H1 (cell line): ENCODE results near the gene CIBAR2. TPM values are rescaled to one million over a fixed set of nuclear protein-coding genes. Genes with fewer than 3 reads are reported as not detected.
A peak's percentile ranks its signal among the peaks of the same experiment; 100 is the strongest.

Experiments used
- CTCF ChIA-PET: fragments of 300-600 bp; sonication (Branson Sonifier 250); formaldehyde crosslinking; loops from one replicate; lab custom pipeline; 2021; ENCODE audit not compliant: partially characterized antibody; lab: Charles Lee
- POLR2A ChIA-PET: fragments of 300-600 bp; sonication (Branson Sonifier 250); formaldehyde crosslinking; loops from one replicate; lab custom pipeline; 2021; ENCODE audit warnings: inconsistent platforms; ENCODE audit not compliant: partially characterized antibody; lab: Charles Lee
- DNase-seq, 2 experiments: peaks; one replicate each; pipeline versions ENCODE4 v3.0.0 to v3.0.0-alpha.2; 2010 to 2022; ENCODE audit warnings: low spot score in 2 of 2, low read depth in 1 of 2, mixed read lengths in 1 of 2
- FAIRE-seq: peaks from 2 replicates; lab custom pipeline; 2011; peaks lifted over from hg19 to GRCh38; lab: Jason Lieb, UNC
- H2AFZ ChIP-seq: 2 replicates; pipeline ENCODE4 v1.8.1; 2012; ENCODE audit warnings: low read length, inconsistent platforms
- H2AK5ac ChIP-seq: 2 replicates; pipeline ENCODE4 v1.6.1; 2013; ENCODE audit warnings: low read depth, low read length
- H2BK120ac ChIP-seq: replicated peaks from 2 replicates; pipeline ENCODE3; 2013; ENCODE audit warnings: low read depth, low read length, inconsistent platforms
- H2BK12ac ChIP-seq: 2 replicates; pipeline ENCODE4 v1.6.1; 2013; ENCODE audit warnings: low read depth, low read length
- H2BK15ac ChIP-seq: 2 replicates; pipeline ENCODE4 v1.6.1; 2013; ENCODE audit warnings: low read length
- H2BK20ac ChIP-seq: 2 replicates; pipeline ENCODE4 v1.6.1; 2013; ENCODE audit warnings: low read length
- H2BK5ac ChIP-seq: 2 replicates; pipeline ENCODE4 v1.6.1; 2013; ENCODE audit warnings: low read depth, low read length
- H3K14ac ChIP-seq: 2 replicates; pipeline ENCODE4 v1.6.1; 2013; ENCODE audit warnings: inconsistent platforms; ENCODE audit not compliant: insufficient read length
- H3K18ac ChIP-seq: 2 replicates; pipeline ENCODE4 v1.6.1; 2013; ENCODE audit warnings: low read length; ENCODE audit errors: extremely low read depth
- H3K23ac ChIP-seq: 2 replicates; pipeline ENCODE4 v1.6.1; 2013; ENCODE audit warnings: inconsistent platforms; ENCODE audit not compliant: insufficient read length
- H3K23me2 ChIP-seq: 2 replicates; pipeline ENCODE4 v1.6.1; 2013; ENCODE audit warnings: low read depth, low read length
- H3K27ac ChIP-seq: 2 replicates; pipeline ENCODE4 v1.6.1; 2011; ENCODE audit warnings: low read depth, low read length, inconsistent platforms
- H3K27me3 ChIP-seq, 4 experiments: replicated peaks in 1 of 4; 1 replicate in 1 of 4; 2 replicates in 3 of 4; pipeline versions ENCODE4 v1.6.1 to v1.8.1; 2011 to 2013; ENCODE audit warnings: low read length in 3 of 4, mild to moderate bottlenecking in 3 of 4, inconsistent platforms in 2 of 4, mixed read lengths in 2 of 4, moderate library complexity in 1 of 4; ENCODE audit not compliant: control insufficient read depth in 3 of 4, insufficient read depth in 3 of 4; ENCODE audit errors: extremely low read depth in 1 of 4
- H3K36me3 ChIP-seq, 4 experiments: 2 replicates each; pipeline versions ENCODE4 v1.6.1 to v1.8.1; 2011 to 2013; ENCODE audit warnings: mild to moderate bottlenecking in 4 of 4, low read length in 3 of 4, moderate library complexity in 2 of 4, control low read depth in 1 of 4, inconsistent platforms in 1 of 4; ENCODE audit not compliant: insufficient read depth in 4 of 4, control insufficient read depth in 2 of 4
- H3K4ac ChIP-seq: replicated peaks from 2 replicates; pipeline ENCODE3; 2013; ENCODE audit warnings: low read length, low read depth, mixed read lengths, inconsistent platforms; ENCODE audit not compliant: insufficient read length
- H3K4me1 ChIP-seq, 4 experiments: replicated peaks in 1 of 4; 1 replicate in 1 of 4; 2 replicates in 3 of 4; pipeline versions ENCODE4 v1.6.1 to v1.8.1; 2011 to 2013; ENCODE audit warnings: low read length in 3 of 4, inconsistent platforms in 2 of 4, mixed read lengths in 1 of 4; ENCODE audit not compliant: insufficient read depth in 4 of 4, control insufficient read depth in 3 of 4
- H3K4me2 ChIP-seq, 2 experiments: 2 replicates each; pipeline versions ENCODE4 v1.6.1 to v1.8.1; 2011 to 2013; ENCODE audit warnings: low read depth in 2 of 2, low read length in 2 of 2, control low read depth in 1 of 2, inconsistent platforms in 1 of 2, mild to moderate bottlenecking in 1 of 2; ENCODE audit not compliant: insufficient read depth in 1 of 2
- H3K4me3 ChIP-seq, 4 experiments: fragments of 200-600, 300-600 bp in 1 of 4; sonication (generic), shearing (Covaris generic), sonication (Bioruptor Twin) in 1 of 4; 2 replicates each; pipeline versions ENCODE4 v1.5.1 to v1.8.1; 2011 to 2016; ENCODE audit warnings: low read length in 4 of 4, low read depth in 3 of 4, control low read depth in 2 of 4, inconsistent platforms in 2 of 4, mild to moderate bottlenecking in 2 of 4, mixed read lengths in 1 of 4, moderate library complexity in 1 of 4; ENCODE audit not compliant: insufficient read depth in 2 of 4; ENCODE audit errors: extremely low read depth in 1 of 4
- H3K56ac ChIP-seq: replicated peaks from 2 replicates; pipeline ENCODE3; 2013; ENCODE audit warnings: low read depth, mild to moderate bottlenecking, mixed read lengths, low read length, inconsistent platforms; ENCODE audit not compliant: insufficient read length
- H3K79me1 ChIP-seq: 2 replicates; pipeline ENCODE4 v1.6.1; 2013; ENCODE audit warnings: low read depth, low read length, control low read depth
- H3K79me2 ChIP-seq, 2 experiments: 2 replicates each; pipeline versions ENCODE4 v1.6.1 to v1.8.1; 2012 to 2013; ENCODE audit warnings: low read length in 2 of 2, mild to moderate bottlenecking in 2 of 2, inconsistent platforms in 1 of 2; ENCODE audit not compliant: insufficient read depth in 2 of 2, control insufficient read depth in 1 of 2
- H3K9ac ChIP-seq, 4 experiments: replicated peaks in 1 of 4; 1 replicate in 1 of 4; 2 replicates in 3 of 4; pipeline versions ENCODE4 v1.6.1 to v1.8.1; 2011 to 2013; ENCODE audit warnings: low read depth in 3 of 4, low read length in 3 of 4, control low read depth in 2 of 4, mild to moderate bottlenecking in 2 of 4, moderate library complexity in 2 of 4, inconsistent platforms in 1 of 4; ENCODE audit errors: extremely low read depth in 1 of 4
- H3K9me3 ChIP-seq, 2 experiments: 2 replicates each; pipeline versions ENCODE4 v1.6.1 to v1.8.1; 2012 to 2013; ENCODE audit warnings: mild to moderate bottlenecking in 2 of 2, moderate library complexity in 2 of 2, control low read depth in 1 of 2, inconsistent platforms in 1 of 2, low read depth in 1 of 2, low read length in 1 of 2, mixed read lengths in 1 of 2; ENCODE audit not compliant: insufficient read depth in 2 of 2
- H4K20me1 ChIP-seq, 2 experiments: replicated peaks in 1 of 2; 2 replicates each; pipeline versions ENCODE3 to v1.8.1; 2011 to 2013; ENCODE audit warnings: inconsistent platforms in 2 of 2, low read length in 2 of 2, mild to moderate bottlenecking in 1 of 2; ENCODE audit not compliant: insufficient read depth in 2 of 2, control insufficient read depth in 1 of 2
- H4K5ac ChIP-seq: 2 replicates; pipeline ENCODE4 v1.6.1; 2013; ENCODE audit warnings: low read length, low read depth, mixed read lengths, inconsistent platforms; ENCODE audit not compliant: insufficient read length
- H4K8ac ChIP-seq: 2 replicates; pipeline ENCODE4 v1.8.0; 2013; ENCODE audit warnings: mild to moderate bottlenecking, moderate library complexity, low read length, inconsistent platforms; ENCODE audit not compliant: insufficient read depth; ENCODE audit errors: extremely low read depth
- H4K91ac ChIP-seq: replicated peaks from 2 replicates; pipeline ENCODE3; 2013; ENCODE audit warnings: low read length, mixed read lengths, inconsistent platforms; ENCODE audit not compliant: insufficient read length
- CBX5 ChIP-seq: fragments of 300-800, 300-1000 bp; sonication (generic); IDR thresholded peaks from 2 replicates; pipeline ENCODE4 v1.7.1; 2016; ENCODE audit warnings: antibody characterized with exemption, low read length, low read depth
- KDM1A ChIP-seq: fragments of 200-600, 300-600 bp; sonication (generic); IDR thresholded peaks from 2 replicates; pipeline ENCODE4 v1.7.1; 2016; ENCODE audit warnings: mild to moderate bottlenecking, low read length, borderline replicate concordance
- SIN3A ChIP-seq, 2 experiments: IDR thresholded peaks in 1 of 2; conservative IDR thresholded peaks in 1 of 2; 2 replicates each; pipeline ENCODE4 v1.6.1; 2011 to 2012; ENCODE audit warnings: low read length in 2 of 2, improper control_type of control experiment in 1 of 2, low read depth in 1 of 2, mild to moderate bottlenecking in 1 of 2
- SP1 ChIP-seq: IDR thresholded peaks from 2 replicates; pipeline ENCODE4 v1.6.1; 2011; ENCODE audit warnings: low read depth, low read length
- WGBS, 2 experiments: shearing (Covaris generic) in 1 of 2; methylation state at CpG; one replicate each; pipeline versions ENCODE4 v1.1.6 to v1.1.7; 2013 to 2015; ENCODE audit warnings: low lambda C conversion rate in 2 of 2, mixed read lengths in 2 of 2, inconsistent platforms in 1 of 2, low coverage in 1 of 2, missing lambda C conversion rate in 1 of 2; ENCODE audit not compliant: insufficient replicate concordance in 2 of 2, insufficient coverage in 1 of 2, insufficient read length in 1 of 2; ENCODE audit errors: extremely low coverage in 1 of 2, missing lambda C conversion rate in 1 of 2; 5-methylcytosine and 5-hydroxymethylcytosine counted together
- polyA plus RNA-seq, 7 experiments: library from polyadenylated mRNA; depleted of rRNA in 3 of 7; stranded (reverse) in 5 of 7; unstranded in 2 of 7; fragments of >200 nt in 5 of 7; fragments of 200-250 nt in 2 of 7; gene quantifications; 1 replicate in 5 of 7; 2 replicates in 1 of 7; 4 replicates in 1 of 7; pipeline versions ENCODE4 v1.2.1 to v1.2.3, GENCODE V29; 2011 to 2013; ENCODE audit warnings: missing spikeins in 2 of 7, mixed read lengths in 2 of 7
- total RNA-seq: library from RNA; stranded (reverse); fragmentation: NEBNext Ultra II Directional; extraction: Animal tissue kit (Norgen Biotek cat#: 25700); gene quantifications from 2 replicates; pipeline ENCODE4 v1.2.1, GENCODE V29; 2021

The CIBAR2 gene
- total and polyA plus RNA-seq, 2 of the 8 experiments (the other 6 are each of a cell fraction or from before 2014, with no cell fraction given), result 0.18 TPM; not detected in 1

- no peak overlapping the region for H3K18ac ChIP-seq
- no peaks in the 10 kb centered on the region for H4K20me1 ChIP-seq
- DNase-seq, result no peak
- H3K4me3 ChIP-seq, result no peak overlapping the region
- H4K5ac ChIP-seq, result no peak overlapping the region
- no peak overlapping the region for H4K8ac ChIP-seq
- H3K79me1 ChIP-seq, result no peaks in the 10 kb centered on the region
- POLR2A ChIA-PET, result no interaction called here
- no peak overlapping the region for H3K27ac ChIP-seq
- no peak overlapping the region for H2BK5ac ChIP-seq
- no peak overlapping the region for H2BK120ac ChIP-seq
- H2AK5ac ChIP-seq, result no peak overlapping the region
- H2AFZ ChIP-seq, result no peak overlapping the region
- FAIRE-seq, result no peak
- no peaks in the 10 kb centered on the region for H3K27me3 ChIP-seq
- no peak overlapping the region for H2BK15ac ChIP-seq
- H3K9me3 ChIP-seq, result no peaks in the 10 kb centered on the region; a peak in 1 of 4 replicates
- no peak overlapping the region for H3K23ac ChIP-seq
- no peaks in the 10 kb centered on the region for H3K79me2 ChIP-seq
- TF ChIP-seq SIN3A (conservative IDR thresholded peaks at IDR 0.05 in 1 of 2, IDR thresholded peaks at IDR 0.05 in 1 of 2; ENCODE audit: low read depth in 1 of 2, low read length in 2 of 2), result no peak
- no peak for TF ChIP-seq CBX5
- TF ChIP-seq KDM1A, result peak; percentile 82; the same call in 1 of the 2 replicates
- no peak for TF ChIP-seq SP1
- no peak overlapping the region for H3K9ac ChIP-seq
- H4K91ac ChIP-seq, result peak overlapping the region; percentile 44
- whole genome bisulfite sequencing, 2 experiments, result 88% methylated on average over 16 of the region's 16 CpGs; no CpG with 5 or more reads in 1 of the 2 experiments
- CTCF ChIA-PET, result interaction anchor here (1.5 kb wide), 1 partner anchor 24 kb away, joined by 6 read pairs; no protein-coding TSS in a partner anchor
- H2BK20ac ChIP-seq, result peak overlapping the region; percentile 23; the same call in 1 of the 2 replicates
- no peak overlapping the region for H3K4ac ChIP-seq
- peaks cover 0 to 11% (median 2%) of the 10 kb centered on the region in 4 experiments; a peak in 4 of 7 replicates for H3K4me1 ChIP-seq
- no peaks in the 10 kb centered on the region for H3K36me3 ChIP-seq
- 0 out of 2 replicates have a peak overlapping the region, but pooled peaks have one; percentile 75 for H2BK12ac ChIP-seq
- no peaks in the 10 kb centered on the region for H3K23me2 ChIP-seq
- no peak overlapping the region for H3K56ac ChIP-seq
- no peak overlapping the region for H3K14ac ChIP-seq
- H3K4me2 ChIP-seq, result no peak overlapping the region
These were observed 26.8 kb upstream of the CIBAR2 start for GRCh38 chr16:85138825-85139627.
